Endodermal cell (in vitro differentiated cells): ENCODE measurements around the gene ARPIN. TPM values are rescaled to one million over a fixed set of nuclear protein-coding genes. Genes with fewer than 3 reads are reported as not detected.

Experiments used
- DNase-seq: peaks from one replicate; pipeline ENCODE4 v3.0.0-alpha.2; 2017
- H3K27ac ChIP-seq: 2 replicates; pipeline ENCODE4 v1.5.1; 2013; ENCODE audit warnings: mild to moderate bottlenecking, low read depth, low read length, moderate library complexity
- H3K27me3 ChIP-seq: 2 replicates; pipeline ENCODE4 v1.6.1; 2013; ENCODE audit warnings: mild to moderate bottlenecking, low read length, moderate library complexity; ENCODE audit not compliant: insufficient read depth, control insufficient read depth, poor library complexity, severe bottlenecking
- H3K36me3 ChIP-seq: 2 replicates; pipeline ENCODE4 v1.7.0; 2013; ENCODE audit warnings: mild to moderate bottlenecking, low read length, moderate library complexity; ENCODE audit not compliant: control insufficient read depth, insufficient read depth
- H3K4me1 ChIP-seq: one replicate; pipeline ENCODE4 v1.7.0; 2013; ENCODE audit warnings: low read length; ENCODE audit not compliant: control insufficient read depth, insufficient read depth
- H3K4me3 ChIP-seq: 2 replicates; pipeline ENCODE4 v1.5.1; 2013; ENCODE audit warnings: mild to moderate bottlenecking, low read length, moderate library complexity
- H3K9ac ChIP-seq: 2 replicates; pipeline ENCODE4 v1.6.1; 2013; ENCODE audit warnings: mild to moderate bottlenecking, low read length, moderate library complexity; ENCODE audit not compliant: poor library complexity, severe bottlenecking; ENCODE audit errors: extremely low read depth
- H3K9me3 ChIP-seq: 2 replicates; pipeline ENCODE4 v1.6.1; 2013; ENCODE audit warnings: mild to moderate bottlenecking, low read length, moderate library complexity; ENCODE audit not compliant: control insufficient read depth
- H3K27ac Mint-ChIP-seq: 2 replicates; pipeline ENCODE4 v1.8.0; 2020; ENCODE audit warnings: mixed read lengths
- H3K27me3 Mint-ChIP-seq: 2 replicates; pipeline ENCODE4 v1.8.0; 2021; ENCODE audit warnings: mild to moderate bottlenecking, mixed read lengths; ENCODE audit not compliant: insufficient read depth
- H3K36me3 Mint-ChIP-seq: 2 replicates; pipeline ENCODE4 v1.8.0; 2020; ENCODE audit warnings: low read depth, mixed read lengths
- H3K4me1 Mint-ChIP-seq: 2 replicates; pipeline ENCODE4 v1.8.0; 2020; ENCODE audit warnings: mixed read lengths
- H3K4me3 Mint-ChIP-seq: 2 replicates; pipeline ENCODE4 v1.8.0; 2020; ENCODE audit warnings: mild to moderate bottlenecking, moderate library complexity, mixed read lengths
- H3K9me3 Mint-ChIP-seq: 2 replicates; pipeline ENCODE4 v1.8.0; 2020; ENCODE audit warnings: mild to moderate bottlenecking, mixed read lengths
- WGBS, 2 experiments: methylation state at CpG; one replicate each; pipeline versions ENCODE4 v1.1.5 to v1.1.7; 2013; ENCODE audit warnings: missing lambda C conversion rate in 2 of 2, mixed read lengths in 1 of 2; ENCODE audit not compliant: insufficient coverage in 1 of 2, insufficient read length in 1 of 2; 5-methylcytosine and 5-hydroxymethylcytosine counted together
- microRNA-seq: library from miRNA; unstranded; fragments of <30 nt; microRNA quantifications from one replicate; pipeline ENCODE4 v1.2.0, GENCODE V29; 2020; ENCODE audit warnings: borderline microRNAs expressed
- total RNA-seq, 2 donors: library from RNA; stranded (reverse); fragmentation: NEBNext Ultra II Directional in 1 of 2; extraction: Animal tissue kit (Norgen Biotek cat#: 25700) in 1 of 2; gene quantifications; 2 replicates in 1 of 2; 3 replicates in 1 of 2; pipeline ENCODE4 v1.2.1, GENCODE V29; 2021
- TF ChIP-seq, protein P1 (sequence below): fragments of 200-600 bp; sonication (generic); conservative IDR thresholded peaks from 2 replicates; pipeline ENCODE4 v1.5.0; 2021; ENCODE audit warnings: antibody characterized with exemption, mild to moderate bottlenecking

ARPIN gene
- total RNA-seq, 2 donors from 2014 or later: 6.9 to 11.2 TPM

DNA sequence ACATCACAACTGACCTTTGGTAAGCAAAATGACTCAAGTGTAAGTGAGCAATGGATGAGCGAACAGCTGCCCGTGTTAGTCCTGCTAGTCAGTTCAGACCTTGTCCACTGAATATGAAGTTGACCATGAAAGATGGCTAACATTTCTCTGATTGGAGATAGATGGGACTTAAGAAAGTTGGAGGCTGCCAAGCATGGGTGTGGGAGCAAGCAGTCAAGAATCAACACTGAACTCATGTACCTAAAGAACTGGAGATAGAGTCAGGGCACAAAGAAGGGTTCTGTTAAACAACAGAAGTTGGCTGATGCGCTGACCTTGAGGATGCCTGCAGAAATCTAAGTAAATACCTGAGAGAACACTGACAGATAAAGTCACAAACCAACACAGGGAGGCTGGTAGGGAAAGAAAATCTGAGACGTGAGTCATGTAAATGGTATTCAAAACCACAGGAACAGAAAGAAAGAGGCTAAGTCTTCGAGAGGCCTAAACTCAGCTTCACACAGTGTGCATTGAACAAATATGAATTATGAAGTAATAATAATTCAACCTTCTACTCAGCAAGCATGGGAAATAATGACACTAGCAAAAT is 67.4 kb downstream of the ARPIN start:
- Histone ChIP-seq H3K4me1 (peaks cover 3% of the 10 kb centered on the region), H3K27ac (no peak overlapping the region), H3K36me3 (peaks cover 31% of the 10 kb centered on the region), H3K9me3 (no peaks in the 10 kb centered on the region), H3K4me3 (no peak overlapping the region), H3K9ac (no peak overlapping the region), H3K27me3 (no peaks in the 10 kb centered on the region)
- H3K27ac Mint-ChIP-seq: no peak overlapping the region
- H3K9me3 Mint-ChIP-seq: no peaks in the 10 kb centered on the region
- no peak overlapping the region for H3K4me3 Mint-ChIP-seq
- no peaks in the 10 kb centered on the region for H3K27me3 Mint-ChIP-seq
- TF ChIP-seq, protein P1, sequence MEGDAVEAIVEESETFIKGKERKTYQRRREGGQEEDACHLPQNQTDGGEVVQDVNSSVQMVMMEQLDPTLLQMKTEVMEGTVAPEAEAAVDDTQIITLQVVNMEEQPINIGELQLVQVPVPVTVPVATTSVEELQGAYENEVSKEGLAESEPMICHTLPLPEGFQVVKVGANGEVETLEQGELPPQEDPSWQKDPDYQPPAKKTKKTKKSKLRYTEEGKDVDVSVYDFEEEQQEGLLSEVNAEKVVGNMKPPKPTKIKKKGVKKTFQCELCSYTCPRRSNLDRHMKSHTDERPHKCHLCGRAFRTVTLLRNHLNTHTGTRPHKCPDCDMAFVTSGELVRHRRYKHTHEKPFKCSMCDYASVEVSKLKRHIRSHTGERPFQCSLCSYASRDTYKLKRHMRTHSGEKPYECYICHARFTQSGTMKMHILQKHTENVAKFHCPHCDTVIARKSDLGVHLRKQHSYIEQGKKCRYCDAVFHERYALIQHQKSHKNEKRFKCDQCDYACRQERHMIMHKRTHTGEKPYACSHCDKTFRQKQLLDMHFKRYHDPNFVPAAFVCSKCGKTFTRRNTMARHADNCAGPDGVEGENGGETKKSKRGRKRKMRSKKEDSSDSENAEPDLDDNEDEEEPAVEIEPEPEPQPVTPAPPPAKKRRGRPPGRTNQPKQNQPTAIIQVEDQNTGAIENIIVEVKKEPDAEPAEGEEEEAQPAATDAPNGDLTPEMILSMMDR: no peak
- no peak for DNase-seq
- WGBS, 2 experiments: 97 to 98% methylated on average over 4 to 5 of the region's 5 CpGs
- H3K36me3 Mint-ChIP-seq: peaks cover 45% of the 10 kb centered on the region
- H3K4me1 Mint-ChIP-seq: no peaks in the 10 kb centered on the region

Small RNA genes within 50 kb of the gene (microRNA-seq; reads per million reads assigned to microRNA genes)
- gene MIR5009 (not detected), gene MIR5094 (not detected)

Other genes starting within 250 kb of the ARPIN start
- gene PLIN1, start 233.6 kb downstream of the ARPIN start, total RNA-seq: under 1 TPM; 0.11 to 0.22 TPM
- 1 to 10 TPM; 2.7 to 4.0 TPM for gene PEX11A, start 222.2 kb downstream of the ARPIN start, total RNA-seq
- gene WDR93, start 222.1 kb downstream of the ARPIN start, total RNA-seq: under 1 TPM; 0.24 to 0.64 TPM
- under 1 TPM in 1 of 2 donors, not detected in 1; 0.22 TPM for gene MESP1, start 161.7 kb downstream of the ARPIN start, total RNA-seq
- 1 to 10 TPM in 1 of 2 donors, under 1 TPM in 1; 0.22 to 1.3 TPM for gene MESP2, start 136.6 kb downstream of the ARPIN start, total RNA-seq
- 1 to 10 TPM in 1 of 2 donors, under 1 TPM in 1; 0.95 to 3.3 TPM for gene ANPEP, start 98.1 kb downstream of the ARPIN start, total RNA-seq
- gene AP3S2, start 19.0 kb downstream of the ARPIN start, total RNA-seq: 10 to 100 TPM; 39.5 to 54.4 TPM
- gene ZNF710, start 88.4 kb upstream of the ARPIN start, total RNA-seq: 10 to 100 TPM; 31.8 to 39.1 TPM
- 10 to 100 TPM; 27.0 to 50.8 TPM for gene IDH2, start 189.5 kb upstream of the ARPIN start, total RNA-seq